Measurements from ENCODE around the gene CLTC.
A peak's percentile ranks its signal among the peaks of the same experiment; 100 is the strongest.

GRCh38 chr17:59707149-59707970, 87.7 kb downstream of the CLTC start, which contains the start of the genes PTRH2 and VMP1:
- TF ChIP-seq EP300 (IDR thresholded peaks at IDR 0.05; ENCODE audit: borderline replicate concordance in 1 of 2, low read depth in 1 of 2, low read length in 1 of 2) (peak in 1 of 2 experiments; percentile 25; a peak in 1 of 4 replicates), RAD21 (IDR thresholded peaks at IDR 0.05; ENCODE audit: low read length) (no peak), MXI1 (IDR thresholded peaks at IDR 0.05; ENCODE audit: low read depth, low read length) (peak; percentile 100), JUND (IDR thresholded peaks at IDR 0.05) (no peak), TEAD4 (IDR thresholded peaks at IDR 0.05; ENCODE audit: borderline replicate concordance, insufficient read depth) (no peak), GATA2 (CRISPR knock-in tag; IDR thresholded peaks at IDR 0.05) (no peak)
- TF ChIP-seq, protein P1, sequence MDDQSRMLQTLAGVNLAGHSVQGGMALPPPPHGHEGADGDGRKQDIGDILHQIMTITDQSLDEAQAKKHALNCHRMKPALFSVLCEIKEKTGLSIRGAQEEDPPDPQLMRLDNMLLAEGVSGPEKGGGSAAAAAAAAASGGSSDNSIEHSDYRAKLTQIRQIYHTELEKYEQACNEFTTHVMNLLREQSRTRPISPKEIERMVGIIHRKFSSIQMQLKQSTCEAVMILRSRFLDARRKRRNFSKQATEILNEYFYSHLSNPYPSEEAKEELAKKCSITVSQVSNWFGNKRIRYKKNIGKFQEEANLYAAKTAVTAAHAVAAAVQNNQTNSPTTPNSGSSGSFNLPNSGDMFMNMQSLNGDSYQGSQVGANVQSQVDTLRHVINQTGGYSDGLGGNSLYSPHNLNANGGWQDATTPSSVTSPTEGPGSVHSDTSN (IDR thresholded peaks at IDR 0.05) = peak; percentile 76

Data from SK-N-SH (cell line).